HS-27A (cell line): Measurements from ENCODE around the gene HERC6.
A peak's percentile ranks its signal among the peaks of the same experiment; 100 is the strongest.
"Not testable (repeated sequence)": the region's sequence is repeated elsewhere in the genome, so short reads cannot be mapped to it uniquely, and the experiment has no call there.

Experiments used
- DNase-seq: peaks from one replicate; pipeline ENCODE4 v3.0.0-alpha.2; 2012; ENCODE audit warnings: low read depth, missing footprints

HERC6 gene

GRCh38 chr4:88378691-88379559 is at the start of gene HERC6:
Gene HERC6, plus strand, starts transcription at chr4:88378852. Its CDS starts 70 bp downstream, at chr4:88378922.
- peak; percentile 33 for DNase-seq

- no peak for DNase-seq
Observed at GRCh38 chr4:88333741-88334405, 44.8 kb upstream of the HERC6 start.

- DNase-seq = no peak
Observed at GRCh38 chr4:88335092-88335665, 43.5 kb upstream of the HERC6 start.

- no peak for DNase-seq
Observed at GRCh38 chr4:88341227-88342192, 37.1 kb upstream of the HERC6 start.

- not testable (repeated sequence) for DNase-seq
Observed at GRCh38 chr4:88346902-88347301, 31.8 kb upstream of the HERC6 start.

- not testable (repeated sequence) for DNase-seq
Observed at GRCh38 chr4:88348761-88349160, 29.9 kb upstream of the HERC6 start.

GRCh38 chr4:88350786-88351185 is 27.9 kb upstream of the HERC6 start:
- no peak for DNase-seq

- DNase-seq = peak; percentile 43
Observed at GRCh38 chr4:88352062-88352740, 26.5 kb upstream of the HERC6 start.

- DNase-seq = no peak
Observed at GRCh38 chr4:88353324-88353723, 25.3 kb upstream of the HERC6 start.

GRCh38 chr4:88356771-88357170 is 21.9 kb upstream of the HERC6 start:
- DNase-seq = no peak

GRCh38 chr4:88357262-88357661 is 21.4 kb upstream of the HERC6 start:
- DNase-seq = no peak

- no peak for DNase-seq
Observed at GRCh38 chr4:88359558-88359957, 19.1 kb upstream of the HERC6 start.

GRCh38 chr4:88360256-88360655 is 18.4 kb upstream of the HERC6 start:
- DNase-seq = no peak

GRCh38 chr4:88360791-88361190 is 17.9 kb upstream of the HERC6 start:
- DNase-seq = no peak

- DNase-seq = not testable (repeated sequence)
Observed at GRCh38 chr4:88361217-88361773, 17.4 kb upstream of the HERC6 start.

- DNase-seq = no peak
Observed at GRCh38 chr4:88366460-88366859, 12.2 kb upstream of the HERC6 start.

GRCh38 chr4:88367826-88368225 is 10.8 kb upstream of the HERC6 start:
- no peak for DNase-seq

GRCh38 chr4:88369180-88369812 is 9.4 kb upstream of the HERC6 start:
- DNase-seq = not testable (repeated sequence)

GRCh38 chr4:88381123-88381522 is 2.5 kb downstream of the HERC6 start:
- no peak for DNase-seq

- DNase-seq = no peak
Observed at GRCh38 chr4:88382621-88383020, 4.0 kb downstream of the HERC6 start.
